NCI-H1436 (cell line): Measurements from ENCODE around the gene BCAN.

Experiments
- DNase-seq: peaks from one replicate; lab custom pipeline; 2025; lab: John Stamatoyannopoulos, UW

BCAN gene

GRCh38 chr1:156644146-156644545 is 2.2 kb downstream of the BCAN start:
- no peak for DNase-seq

- DNase-seq: no peak
Observed at GRCh38 chr1:156644640-156645039, 2.7 kb downstream of the BCAN start.

GRCh38 chr1:156645056-156645455 is 3.1 kb downstream of the BCAN start:
- no peak for DNase-seq

GRCh38 chr1:156645666-156646065 is 3.7 kb downstream of the BCAN start:
- no peak for DNase-seq

- no peak for DNase-seq
Observed at GRCh38 chr1:156646738-156647211, 4.9 kb downstream of the BCAN start.

- no peak for DNase-seq
Observed at GRCh38 chr1:156647351-156647750, 5.4 kb downstream of the BCAN start.

- no peak for DNase-seq
Observed at GRCh38 chr1:156648496-156648895, 6.6 kb downstream of the BCAN start.

- no peak for DNase-seq
Observed at GRCh38 chr1:156648951-156649350, 7.0 kb downstream of the BCAN start.

GRCh38 chr1:156652131-156652991 is 10.4 kb downstream of the BCAN start:
- no peak for DNase-seq

GRCh38 chr1:156652992-156653355 is 11.1 kb downstream of the BCAN start:
- DNase-seq: no peak

- DNase-seq: no peak
Observed at GRCh38 chr1:156654700-156655099, 12.8 kb downstream of the BCAN start.

GRCh38 chr1:156655151-156655903 is 13.4 kb downstream of the BCAN start:
- no peak for DNase-seq

- DNase-seq: no peak
Observed at GRCh38 chr1:156655904-156656516, 14.1 kb downstream of the BCAN start.

GRCh38 chr1:156656806-156657740 is 15.2 kb downstream of the BCAN start:
- peak; percentile 28 for DNase-seq

- no peak for DNase-seq
Observed at GRCh38 chr1:156657741-156658319, 15.9 kb downstream of the BCAN start.

- DNase-seq: no peak
Observed at GRCh38 chr1:156658496-156658895, 16.6 kb downstream of the BCAN start.

GRCh38 chr1:156658945-156659574 is 17.1 kb downstream of the BCAN start:
- no peak for DNase-seq

- no peak for DNase-seq
Observed at GRCh38 chr1:156659661-156659987, 17.7 kb downstream of the BCAN start.

GRCh38 chr1:156659988-156660751 is 18.3 kb downstream of the BCAN start:
- peak; percentile 93 for DNase-seq

GRCh38 chr1:156660752-156661112 is 18.8 kb downstream of the BCAN start:
- DNase-seq: no peak
